Measurements from ENCODE around the gene DBN1. TPM values are rescaled to one million over a fixed set of nuclear protein-coding genes. Genes with fewer than 3 reads are reported as not detected.

The DBN1 gene
- total RNA-seq, 1 experiment from 2014 or later, result 195 TPM

- DNase-seq (ENCODE audit: low read depth, low spot score) (no peak), ATAC-seq (no peak)
- Histone ChIP-seq H3K27ac (ENCODE audit: low read length) (no peak overlapping the region), H3K27me3 (ENCODE audit: control insufficient read depth, insufficient read depth, low read length) (no peaks in the 10 kb centered on the region), H3K4me1 (ENCODE audit: control insufficient read depth, insufficient read depth, low read length) (peaks cover 28% of the 10 kb centered on the region), H3K4me3 (ENCODE audit: low read depth in 2 of 2, low read length in 2 of 2) (no peak overlapping the region), H3K36me3 (ENCODE audit: control insufficient read depth, insufficient read depth, low read length) (no peaks in the 10 kb centered on the region; the same call in none of the 2 replicates), H3K9me3 (ENCODE audit: control insufficient read depth, insufficient read depth, low read depth, low read length) (no peaks in the 10 kb centered on the region)
- ChIA-PET POLR2A (no interaction called here), CTCF (no interaction called here)
- no peak for TF ChIP-seq SIN3A (IDR thresholded peaks at IDR 0.05; ENCODE audit: borderline replicate concordance, insufficient read depth, low read depth, low read length)
- no peak for TF ChIP-seq POLR2AphosphoS5 (IDR thresholded peaks at IDR 0.05; ENCODE audit: low read depth, low read length)
- TF ChIP-seq REST (IDR thresholded peaks at IDR 0.05; ENCODE audit: insufficient read depth in 1 of 2, low read depth in 2 of 2, low read length in 1 of 2), result no peak
- no peak for TF ChIP-seq TCF7L2 (IDR thresholded peaks at IDR 0.05; ENCODE audit: low read depth, low read length)
- no peak for TF ChIP-seq CTCF (IDR thresholded peaks at IDR 0.05)
- intact Hi-C loops (cut with micrococcal nuclease; ENCODE audit: unreplicated experiment), result no loop called here
- no TSS peak for BruUV-seq (replicated peaks)
- in situ Hi-C loops (cut with HindIII; ENCODE audit: low pct_unique_long_range_greater_than_20kb, low sequenced_read_pairs), result no loop called here
Measured at GRCh38 chr5:177468329-177468684, 5.1 kb downstream of the DBN1 start.

GRCh38 chr5:177467436-177467835 is 6.0 kb downstream of the DBN1 start:
- Histone ChIP-seq H3K27me3 (ENCODE audit: control insufficient read depth, insufficient read depth, low read length) (no peaks in the 10 kb centered on the region), H3K36me3 (ENCODE audit: control insufficient read depth, insufficient read depth, low read length) (no peaks in the 10 kb centered on the region; the same call in none of the 2 replicates), H3K4me3 (ENCODE audit: low read depth in 2 of 2, low read length in 2 of 2) (no peak overlapping the region), H3K27ac (ENCODE audit: low read length) (no peak overlapping the region), H3K9me3 (ENCODE audit: control insufficient read depth, insufficient read depth, low read depth, low read length) (no peaks in the 10 kb centered on the region), H3K4me1 (ENCODE audit: control insufficient read depth, insufficient read depth, low read length) (peaks cover 28% of the 10 kb centered on the region)
- no peak; the same call in 1 of the 2 replicates for TF ChIP-seq POLR2AphosphoS5 (IDR thresholded peaks at IDR 0.05; ENCODE audit: low read depth, low read length)
- no peak for TF ChIP-seq SIN3A (IDR thresholded peaks at IDR 0.05; ENCODE audit: borderline replicate concordance, insufficient read depth, low read depth, low read length)
- no peak for TF ChIP-seq TCF7L2 (IDR thresholded peaks at IDR 0.05; ENCODE audit: low read depth, low read length)
- no peak for TF ChIP-seq REST (IDR thresholded peaks at IDR 0.05; ENCODE audit: insufficient read depth in 1 of 2, low read depth in 2 of 2, low read length in 1 of 2)
- no peak for TF ChIP-seq CTCF (IDR thresholded peaks at IDR 0.05)
- POLR2A ChIA-PET, result interaction anchor here (0.6 kb wide), 1 partner anchor 1033 kb away, joined by 7 read pairs; no protein-coding TSS in a partner anchor
- ATAC-seq, result no peak
- intact Hi-C loops (cut with micrococcal nuclease; ENCODE audit: unreplicated experiment) (no loop called here), in situ Hi-C loops (cut with HindIII; ENCODE audit: low pct_unique_long_range_greater_than_20kb, low sequenced_read_pairs) (no loop called here)
- CTCF ChIA-PET, result no interaction called here
- no TSS peak for BruUV-seq (replicated peaks)
- no peak for DNase-seq (ENCODE audit: low read depth, low spot score)
